Testis (tissue), 2 donors: ENCODE results near the gene KRT2.

Experiments
- POLR2A ChIP-seq: fragments of 450-650 bp; IDR thresholded peaks from one replicate; pipeline ENCODE4 v1.6.1; 2017; ENCODE audit warnings: antibody characterized with exemption, mild to moderate bottlenecking, moderate library complexity
- TF ChIP-seq, protein P1 (sequence below), 3 experiments: fragments of 450-650 bp in 2 of 3; fragments of 200-600 bp in 1 of 3; sonication (generic) in 1 of 3; IDR thresholded peaks; one replicate each; pipeline ENCODE4 v1.5.1; 2016 to 2019; ENCODE audit warnings: antibody characterized with exemption in 3 of 3, mild to moderate bottlenecking in 2 of 3, moderate library complexity in 1 of 3

DNA sequence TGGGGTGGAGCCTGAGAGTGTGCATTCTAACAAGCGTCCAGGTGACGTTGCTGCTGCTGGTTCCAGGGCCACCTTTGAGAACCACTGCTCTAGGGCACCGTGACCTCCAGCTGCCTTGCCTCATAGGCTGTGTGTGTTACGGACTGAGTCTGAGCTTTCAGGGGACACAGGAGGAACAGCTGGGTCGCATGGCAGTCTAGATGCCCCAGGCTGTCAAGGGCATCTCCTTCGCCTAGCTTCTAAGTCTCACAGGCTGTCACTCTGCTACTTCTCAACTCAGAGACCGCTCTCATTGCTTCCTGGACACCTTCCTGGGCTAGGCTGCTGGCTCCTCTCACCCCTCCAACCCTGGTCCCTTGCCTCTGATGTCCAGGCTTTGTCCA is 34.6 kb downstream of the KRT2 start:
- TF ChIP-seq, protein P1, sequence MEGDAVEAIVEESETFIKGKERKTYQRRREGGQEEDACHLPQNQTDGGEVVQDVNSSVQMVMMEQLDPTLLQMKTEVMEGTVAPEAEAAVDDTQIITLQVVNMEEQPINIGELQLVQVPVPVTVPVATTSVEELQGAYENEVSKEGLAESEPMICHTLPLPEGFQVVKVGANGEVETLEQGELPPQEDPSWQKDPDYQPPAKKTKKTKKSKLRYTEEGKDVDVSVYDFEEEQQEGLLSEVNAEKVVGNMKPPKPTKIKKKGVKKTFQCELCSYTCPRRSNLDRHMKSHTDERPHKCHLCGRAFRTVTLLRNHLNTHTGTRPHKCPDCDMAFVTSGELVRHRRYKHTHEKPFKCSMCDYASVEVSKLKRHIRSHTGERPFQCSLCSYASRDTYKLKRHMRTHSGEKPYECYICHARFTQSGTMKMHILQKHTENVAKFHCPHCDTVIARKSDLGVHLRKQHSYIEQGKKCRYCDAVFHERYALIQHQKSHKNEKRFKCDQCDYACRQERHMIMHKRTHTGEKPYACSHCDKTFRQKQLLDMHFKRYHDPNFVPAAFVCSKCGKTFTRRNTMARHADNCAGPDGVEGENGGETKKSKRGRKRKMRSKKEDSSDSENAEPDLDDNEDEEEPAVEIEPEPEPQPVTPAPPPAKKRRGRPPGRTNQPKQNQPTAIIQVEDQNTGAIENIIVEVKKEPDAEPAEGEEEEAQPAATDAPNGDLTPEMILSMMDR (IDR thresholded peaks at IDR 0.05), result no peak
- TF ChIP-seq POLR2A, result no peak
